ENCODE data around the gene LARP4.
A peak's percentile ranks its signal among the peaks of the same experiment; 100 is the strongest.
"Not testable (repeated sequence)": the region's sequence is repeated elsewhere in the genome, so short reads cannot be mapped to it uniquely, and the experiment has no call there.

Gene LARP4

GRCh38 chr12:50400638-50401499 lies at the start of gene LARP4:
LARP4 (plus strand) TSS chr12:50400885; CDS start chr12:50401011, 126 bp downstream.
- DNase-seq: peak; percentile 96

- peak; percentile 36 for DNase-seq
Observed at GRCh38 chr12:50351120-50352043, 49.3 kb upstream of the LARP4 start.

- no peak for DNase-seq
Observed at GRCh38 chr12:50353404-50353803, 47.3 kb upstream of the LARP4 start.

- no peak for DNase-seq
Observed at GRCh38 chr12:50353869-50354593, 46.7 kb upstream of the LARP4 start.

GRCh38 chr12:50354908-50355307 lies 45.8 kb upstream of the LARP4 start:
- DNase-seq: no peak

GRCh38 chr12:50355365-50355764 lies 45.3 kb upstream of the LARP4 start:
- no peak for DNase-seq

GRCh38 chr12:50362671-50363070 lies 38.0 kb upstream of the LARP4 start:
- DNase-seq: no peak

- no peak for DNase-seq
Observed at GRCh38 chr12:50363141-50363540, 37.5 kb upstream of the LARP4 start.

GRCh38 chr12:50365709-50366406 lies 34.8 kb upstream of the LARP4 start:
- no peak for DNase-seq

- not testable (repeated sequence) for DNase-seq
Observed at GRCh38 chr12:50370672-50371071, 30.0 kb upstream of the LARP4 start.

GRCh38 chr12:50375802-50376201 lies 24.9 kb upstream of the LARP4 start:
- DNase-seq: no peak

- no peak for DNase-seq
Observed at GRCh38 chr12:50380761-50381325, 19.8 kb upstream of the LARP4 start.

GRCh38 chr12:50387487-50387886 lies 13.2 kb upstream of the LARP4 start:
- DNase-seq: peak; percentile 40

- DNase-seq: no peak
Observed at GRCh38 chr12:50387972-50388478, 12.7 kb upstream of the LARP4 start.

GRCh38 chr12:50388793-50389192 lies 11.9 kb upstream of the LARP4 start:
- not testable (repeated sequence) for DNase-seq

- peak; percentile 94 for DNase-seq
Observed at GRCh38 chr12:50390316-50390741, 10.4 kb upstream of the LARP4 start.

- DNase-seq: peak; percentile 65
Observed at GRCh38 chr12:50394469-50395029, 6.1 kb upstream of the LARP4 start.

- no peak for DNase-seq
Observed at GRCh38 chr12:50397117-50397650, 3.5 kb upstream of the LARP4 start.

GRCh38 chr12:50398931-50399330 lies 1.8 kb upstream of the LARP4 start:
- DNase-seq: no peak

- DNase-seq: no peak
Observed at GRCh38 chr12:50400104-50400637, 514 bp upstream of the LARP4 start.
